BLaER1 treated with 17β-estradiol and CSF1 and Interleukin-3, amounts not matched to agents 10 nM and 100 nM (cell line): ENCODE results near the gene MAPK10.

Source experiments
- H3K27ac ChIP-seq, 11 experiments: shearing (Covaris generic); formaldehyde crosslinking; 2 replicates each; pipeline ENCODE4 v1.8.1; 2022
- H3K27me3 ChIP-seq, 11 experiments: shearing (Covaris generic); formaldehyde crosslinking; 2 replicates each; pipeline ENCODE4 v1.8.1; 2022
- H3K36me3 ChIP-seq, 11 experiments: shearing (Covaris generic); formaldehyde crosslinking; 2 replicates each; pipeline ENCODE4 v1.8.1; 2022
- H3K4me1 ChIP-seq, 10 experiments: shearing (Covaris generic); formaldehyde crosslinking; 2 replicates each; pipeline ENCODE4 v1.8.1; 2022
- H3K4me2 ChIP-seq, 11 experiments: shearing (Covaris generic); formaldehyde crosslinking; 2 replicates each; pipeline ENCODE4 v1.8.1; 2022
- H3K4me3 ChIP-seq, 10 experiments: shearing (Covaris generic); formaldehyde crosslinking; 2 replicates each; pipeline ENCODE4 v1.8.1; 2022
- H3K9ac ChIP-seq, 11 experiments: shearing (Covaris generic); formaldehyde crosslinking; 2 replicates each; pipeline ENCODE4 v1.8.1; 2022
- H3K9me3 ChIP-seq, 11 experiments: shearing (Covaris generic); formaldehyde crosslinking; replicated peaks in 1 of 11; 2 replicates each; pipeline ENCODE4 v1.8.1; 2022
- H4K20me1 ChIP-seq, 11 experiments: shearing (Covaris generic); formaldehyde crosslinking; 2 replicates each; pipeline ENCODE4 v1.8.1; 2022
- Cebpa-rat ChIP-seq, 11 experiments: shearing (Covaris generic); IDR thresholded peaks; 2 replicates each; pipeline ENCODE4 v1.8.1; 2022

The MAPK10 gene

DNA sequence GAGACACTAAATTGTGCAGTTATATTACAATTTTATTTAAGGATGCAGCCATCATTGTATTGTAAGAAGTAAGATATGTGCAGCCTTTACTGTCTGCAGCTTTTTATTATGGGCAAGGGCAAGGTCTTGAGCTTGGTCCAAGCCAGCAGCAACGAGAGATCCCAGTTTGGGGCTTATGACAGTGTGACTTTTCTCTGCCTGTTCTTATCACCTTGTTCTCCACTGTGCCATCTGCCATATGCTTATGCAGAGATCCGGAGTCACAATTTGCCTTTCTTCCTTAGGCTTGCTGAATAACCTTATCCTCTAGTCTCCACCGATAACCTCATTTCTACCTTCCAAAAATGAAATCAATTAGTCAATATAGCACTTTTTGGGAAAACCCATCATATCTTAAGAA lies 30.4 kb downstream of the MAPK10 start:
- H3K9ac ChIP-seq, result no peak overlapping the region
- no peaks in the 10 kb centered on the region for H4K20me1 ChIP-seq
- H3K4me1 ChIP-seq, result peaks cover 0 to 41% (median 12%) of the 10 kb centered on the region in 10 experiments; a peak in 12 of 20 replicates
- H3K4me3 ChIP-seq, result no peak overlapping the region
- H3K36me3 ChIP-seq, result no peaks in the 10 kb centered on the region
- no peak for TF ChIP-seq Cebpa-rat (IDR thresholded peaks at IDR 0.05)
- H3K4me2 ChIP-seq, result peak overlapping the region in 2 of 11 experiments; percentile 72 to 83; a peak in 1 of 22 replicates
- H3K27ac ChIP-seq, result no peak overlapping the region
- H3K9me3 ChIP-seq, result no peaks in the 10 kb centered on the region
- H3K27me3 ChIP-seq, result no peaks in the 10 kb centered on the region

DNA sequence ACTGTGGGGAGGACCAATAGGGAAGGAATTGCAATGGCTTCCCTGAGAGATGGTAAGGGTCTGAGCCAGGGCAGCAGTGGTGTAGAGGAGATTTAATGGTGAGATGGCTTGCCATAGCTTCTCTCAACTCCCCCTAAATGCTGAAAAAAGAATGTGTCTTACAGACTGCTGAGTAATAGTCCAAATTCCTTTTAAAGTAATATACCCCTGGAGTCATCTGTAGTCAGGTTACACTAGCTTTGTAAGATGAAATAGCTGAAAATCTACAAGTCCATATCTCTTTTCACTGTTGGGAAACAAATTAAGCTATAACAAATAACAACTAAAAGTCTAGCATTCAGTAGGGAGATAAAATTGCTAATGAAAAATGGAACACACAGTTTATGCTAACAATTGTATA lies 33.5 kb downstream of the MAPK10 start:
- Histone ChIP-seq H3K9me3 (no peaks in the 10 kb centered on the region), H4K20me1 (no peaks in the 10 kb centered on the region), H3K27me3 (no peaks in the 10 kb centered on the region), H3K4me3 (no peak overlapping the region), H3K9ac (no peak overlapping the region), H3K27ac (no peak overlapping the region), H3K4me2 (no peak overlapping the region), H3K36me3 (no peaks in the 10 kb centered on the region), H3K4me1 (peaks cover 0 to 31% (median 12%) of the 10 kb centered on the region in 10 experiments; a peak in 13 of 20 replicates)
- no peak for TF ChIP-seq Cebpa-rat (IDR thresholded peaks at IDR 0.05)

DNA sequence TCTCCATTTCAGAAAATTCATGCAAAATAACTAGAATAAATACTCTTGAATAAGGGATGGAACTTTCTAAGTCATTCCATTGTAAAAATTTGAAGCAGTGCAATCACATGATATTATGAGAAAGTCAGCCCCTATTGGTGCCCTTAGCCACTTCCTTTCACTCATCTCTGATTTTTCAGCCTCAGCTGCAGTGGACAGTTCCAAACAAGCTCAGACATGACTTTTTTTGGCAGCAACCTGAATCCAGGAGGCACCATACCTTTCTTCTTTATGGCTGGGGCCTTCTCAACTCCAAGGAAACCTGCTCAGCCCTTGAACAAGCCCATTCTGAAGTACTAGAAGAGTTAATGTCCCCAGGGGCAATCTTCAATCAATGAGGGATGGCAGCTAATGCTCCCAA lies 40.5 kb downstream of the MAPK10 start:
- no peaks in the 10 kb centered on the region for H3K9me3 ChIP-seq
- no peak overlapping the region for H3K4me3 ChIP-seq
- no peaks in the 10 kb centered on the region for H4K20me1 ChIP-seq
- no peak overlapping the region for H3K27ac ChIP-seq
- peaks cover 0 to 9% (median 0%) of the 10 kb centered on the region in 10 experiments; a peak in 4 of 20 replicates for H3K4me1 ChIP-seq
- no peaks in the 10 kb centered on the region for H3K36me3 ChIP-seq
- no peak overlapping the region for H3K9ac ChIP-seq
- H3K4me2 ChIP-seq, result no peak overlapping the region
- no peaks in the 10 kb centered on the region for H3K27me3 ChIP-seq
- no peak for TF ChIP-seq Cebpa-rat (IDR thresholded peaks at IDR 0.05)

DNA sequence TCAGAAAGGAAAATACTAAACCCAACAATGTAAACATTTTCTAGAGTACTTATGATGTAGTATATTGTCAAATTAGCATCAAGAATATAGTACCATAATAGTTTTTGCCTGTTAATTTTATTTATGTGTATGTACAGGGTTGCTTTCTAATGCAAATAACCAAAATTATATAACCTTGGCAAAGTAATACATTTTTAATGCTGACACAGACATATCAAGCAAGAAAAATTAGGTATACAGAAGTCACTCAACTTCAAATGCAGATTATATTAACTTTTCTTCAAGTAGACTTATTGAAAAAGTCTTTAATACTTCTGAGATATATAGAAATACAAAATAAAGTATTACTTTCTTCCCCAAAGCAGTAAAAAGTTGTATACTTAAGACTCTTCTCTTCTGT lies 44.3 kb downstream of the MAPK10 start:
- Histone ChIP-seq H3K27me3 (no peaks in the 10 kb centered on the region), H3K4me2 (no peak overlapping the region), H3K36me3 (no peaks in the 10 kb centered on the region), H4K20me1 (no peaks in the 10 kb centered on the region), H3K9ac (no peak overlapping the region), H3K9me3 (no peaks in the 10 kb centered on the region), H3K27ac (no peak overlapping the region), H3K4me1 (no peaks in the 10 kb centered on the region), H3K4me3 (no peak overlapping the region)
- TF ChIP-seq Cebpa-rat (IDR thresholded peaks at IDR 0.05), result no peak

DNA sequence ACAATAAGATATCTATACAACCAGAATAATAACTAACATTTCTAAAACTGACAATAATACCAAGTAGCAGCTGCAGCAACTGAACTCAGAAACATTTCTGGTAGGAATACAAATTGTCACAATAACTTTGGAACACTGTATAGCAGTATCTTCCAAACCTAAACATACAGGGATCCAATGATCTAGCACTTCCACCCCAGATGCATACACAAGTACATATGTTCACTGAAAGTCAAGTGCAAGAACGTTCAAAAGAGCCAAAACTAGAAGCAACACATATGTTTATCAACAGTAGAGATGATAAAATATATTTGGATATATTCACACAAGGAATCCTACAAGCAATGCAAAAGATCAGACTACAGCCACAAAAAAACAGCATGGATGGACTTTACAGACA lies 46.2 kb downstream of the MAPK10 start:
- no peaks in the 10 kb centered on the region for H4K20me1 ChIP-seq

DNA sequence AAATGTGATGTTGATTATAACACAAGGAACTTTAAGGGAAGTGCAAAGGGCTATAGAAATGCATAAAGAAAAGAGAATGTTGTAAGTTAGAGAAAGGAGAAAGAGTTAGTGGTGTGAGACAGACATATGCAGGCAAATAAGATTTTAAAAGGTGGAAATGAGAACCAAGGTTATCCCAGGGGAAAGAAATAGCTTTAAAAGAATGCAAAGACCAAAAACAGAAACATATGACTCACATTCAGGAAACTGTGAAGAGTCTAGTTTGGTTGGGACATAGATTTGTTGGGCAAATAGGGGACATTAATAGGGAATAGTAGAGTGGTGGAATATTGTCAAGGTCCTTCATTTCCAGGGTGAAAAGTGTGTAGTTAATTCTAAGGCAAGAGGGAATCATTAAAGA lies 52.4 kb downstream of the MAPK10 start:
- peaks cover 12 to 26% (median 16%) of the 10 kb centered on the region in 10 experiments for H3K4me1 ChIP-seq
- no peaks in the 10 kb centered on the region for H3K36me3 ChIP-seq
- TF ChIP-seq Cebpa-rat (IDR thresholded peaks at IDR 0.05), result no peak
- H3K9ac ChIP-seq, result no peak overlapping the region
- no peak overlapping the region for H3K4me3 ChIP-seq
- H3K27ac ChIP-seq, result no peak overlapping the region
- no peaks in the 10 kb centered on the region for H4K20me1 ChIP-seq
- H3K27me3 ChIP-seq, result no peaks in the 10 kb centered on the region
- H3K4me2 ChIP-seq, result peak overlapping the region; percentile 23 to 64 (median 47); a peak in 21 of 22 replicates
- peaks cover 0 to 22% (median 8%) of the 10 kb centered on the region in 11 experiments; a peak in 14 of 22 replicates for H3K9me3 ChIP-seq

More for the DNA sequence above, 46.2 kb downstream of the MAPK10 start:
- Histone ChIP-seq H3K4me1 (no peaks in the 10 kb centered on the region), H3K36me3 (no peaks in the 10 kb centered on the region), H3K9me3 (no peaks in the 10 kb centered on the region), H3K27me3 (no peaks in the 10 kb centered on the region), H3K27ac (no peak overlapping the region), H3K4me2 (no peak overlapping the region), H3K9ac (no peak overlapping the region), H3K4me3 (no peak overlapping the region)
- TF ChIP-seq Cebpa-rat (IDR thresholded peaks at IDR 0.05), result no peak

DNA sequence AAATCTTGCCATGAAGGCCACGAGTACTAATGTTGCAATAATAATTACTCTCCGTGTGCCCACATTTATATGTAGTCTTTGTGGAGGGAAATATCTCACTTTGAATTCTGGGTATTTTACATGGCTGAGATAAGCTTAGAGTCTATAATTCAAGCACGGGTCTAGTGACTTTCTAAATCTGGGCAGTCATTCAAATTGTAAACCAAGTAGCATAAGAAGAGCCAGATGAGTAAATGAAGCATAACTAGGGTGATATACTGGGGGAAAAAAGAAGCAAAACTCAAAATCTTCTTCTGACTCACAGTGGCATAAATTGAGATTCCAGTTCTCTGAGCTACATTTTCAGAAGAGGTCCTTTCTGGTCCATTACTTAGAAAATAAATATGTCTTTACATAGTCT lies 53.0 kb downstream of the MAPK10 start:
- no peaks in the 10 kb centered on the region for H3K27me3 ChIP-seq
- TF ChIP-seq Cebpa-rat (IDR thresholded peaks at IDR 0.05), result no peak
- no peaks in the 10 kb centered on the region for H4K20me1 ChIP-seq
- H3K36me3 ChIP-seq, result no peaks in the 10 kb centered on the region
- H3K9ac ChIP-seq, result no peak overlapping the region
- H3K9me3 ChIP-seq, result peaks cover 0 to 28% (median 13%) of the 10 kb centered on the region in 11 experiments; a peak in 15 of 22 replicates
- H3K27ac ChIP-seq, result no peak overlapping the region
- peaks cover 16 to 32% (median 21%) of the 10 kb centered on the region in 10 experiments for H3K4me1 ChIP-seq
- H3K4me2 ChIP-seq, result peak overlapping the region in 9 of 11 experiments; percentile 23 to 64 (median 48); a peak in 14 of 22 replicates
- H3K4me3 ChIP-seq, result no peak overlapping the region

DNA sequence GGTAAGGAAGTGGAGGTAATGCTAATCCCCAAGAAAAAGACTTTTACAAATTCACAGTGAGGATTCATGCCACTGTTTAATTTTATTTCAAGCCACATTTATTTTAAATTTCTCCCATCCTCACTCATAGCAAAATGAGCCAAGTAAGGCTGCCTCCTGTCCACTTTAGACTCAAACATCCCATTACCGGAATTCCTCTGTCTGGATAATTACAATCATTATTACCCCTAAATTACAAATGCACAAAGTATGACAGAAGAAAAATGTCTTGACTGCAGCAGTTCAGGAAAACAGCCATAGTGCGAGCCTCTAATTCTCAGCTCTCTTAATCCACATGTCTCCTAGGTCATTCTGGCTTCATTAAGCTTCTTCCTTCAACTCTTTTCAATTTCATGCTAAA lies 57.0 kb downstream of the MAPK10 start:
- no peaks in the 10 kb centered on the region for H3K36me3 ChIP-seq
- H3K27ac ChIP-seq, result no peak overlapping the region; a peak in 1 of 22 replicates
- no peak overlapping the region for H3K9ac ChIP-seq
- H3K27me3 ChIP-seq, result no peaks in the 10 kb centered on the region
- peaks cover 0 to 41% (median 14%) of the 10 kb centered on the region in 11 experiments; a peak in 15 of 22 replicates for H3K9me3 ChIP-seq
- no peak overlapping the region for H3K4me2 ChIP-seq
- no peak for TF ChIP-seq Cebpa-rat (IDR thresholded peaks at IDR 0.05)
- H3K4me3 ChIP-seq, result no peak overlapping the region
- H3K4me1 ChIP-seq, result peaks cover 11 to 27% (median 19%) of the 10 kb centered on the region in 10 experiments
- H4K20me1 ChIP-seq, result no peaks in the 10 kb centered on the region

DNA sequence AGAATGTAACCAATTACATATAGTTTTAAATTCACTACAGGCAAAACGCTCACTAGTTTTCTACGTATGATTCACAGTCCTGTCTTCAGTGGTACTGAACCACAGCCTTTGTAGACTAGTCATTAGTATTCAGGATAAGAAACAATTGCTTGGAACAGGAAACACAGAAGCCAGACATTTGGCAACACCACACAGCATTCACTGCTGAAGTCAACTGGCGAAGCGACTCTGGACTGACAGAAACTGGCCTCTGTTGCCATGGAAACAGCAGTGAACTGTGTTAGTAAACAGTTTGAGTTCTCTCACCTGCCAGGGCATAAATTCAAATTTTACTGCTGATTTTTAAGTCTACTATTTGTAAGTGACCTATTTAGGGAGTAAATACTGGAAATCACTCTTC lies 57.6 kb downstream of the MAPK10 start:
- Histone ChIP-seq H3K27ac (no peak overlapping the region; a peak in 1 of 22 replicates), H3K4me2 (peak overlapping the region in 7 of 11 experiments; percentile 1 to 46 (median 11); a peak in 7 of 22 replicates), H3K9ac (no peak overlapping the region)

DNA sequence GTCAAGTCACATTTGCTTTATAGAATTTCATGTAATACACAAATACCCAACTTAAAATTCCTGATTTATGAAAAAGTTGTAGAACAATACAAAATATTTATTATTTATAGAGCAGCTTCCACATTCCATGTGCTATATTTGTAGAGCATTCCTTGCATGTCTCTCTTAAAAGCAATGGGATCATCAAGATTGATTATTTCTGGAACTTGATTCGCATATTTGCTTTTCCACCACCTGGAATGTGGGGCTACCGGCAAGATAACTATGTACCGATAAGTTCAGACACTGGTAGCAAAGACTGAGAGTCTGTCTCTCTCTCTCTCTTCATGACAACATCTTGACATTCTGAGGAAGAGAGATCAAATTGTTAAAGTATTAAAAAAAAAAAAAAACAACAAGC lies 59.3 kb downstream of the MAPK10 start:
- H3K4me3 ChIP-seq, result no peak overlapping the region
- no peak overlapping the region for H3K4me2 ChIP-seq
- peaks cover 0 to 41% (median 14%) of the 10 kb centered on the region in 11 experiments; a peak in 15 of 22 replicates for H3K9me3 ChIP-seq
- H3K9ac ChIP-seq, result no peak overlapping the region
- TF ChIP-seq Cebpa-rat (IDR thresholded peaks at IDR 0.05), result no peak
- no peak overlapping the region for H3K27ac ChIP-seq
- H4K20me1 ChIP-seq, result no peaks in the 10 kb centered on the region
- peaks cover 0 to 11% (median 6%) of the 10 kb centered on the region in 10 experiments; a peak in 9 of 20 replicates for H3K4me1 ChIP-seq
- H3K36me3 ChIP-seq, result no peaks in the 10 kb centered on the region
- no peaks in the 10 kb centered on the region for H3K27me3 ChIP-seq

More for the DNA sequence above, 57.6 kb downstream of the MAPK10 start:
- Histone ChIP-seq H3K27me3 (no peaks in the 10 kb centered on the region), H4K20me1 (no peaks in the 10 kb centered on the region), H3K9me3 (peaks cover 0 to 41% (median 14%) of the 10 kb centered on the region in 11 experiments; a peak in 15 of 22 replicates), H3K4me1 (peaks cover 6 to 21% (median 13%) of the 10 kb centered on the region in 10 experiments; a peak in 19 of 20 replicates), H3K4me3 (no peak overlapping the region), H3K36me3 (no peaks in the 10 kb centered on the region)
- no peak for TF ChIP-seq Cebpa-rat (IDR thresholded peaks at IDR 0.05)
